HCT116 (cell line): ENCODE data around the gene SORBS1. TPM values are rescaled to one million over a fixed set of nuclear protein-coding genes. Genes with fewer than 3 reads are reported as not detected.

ENCODE experiments used
- ATAC-seq: fragments of 200-7000 bp; cut with Tn5 transposase; 2 replicates; pipeline ENCODE4 v1.9.1; 2020; ENCODE audit warnings: mild to moderate bottlenecking, moderate library complexity
- BruUV-seq: library from RNA; stranded (reverse); fragments of 400-500 nt; replicated peaks from 2 replicates; lab custom pipeline; 2021; lab: Mats Ljungman, UMichigan
- CTCF ChIA-PET: fragments of 300-600 bp; sonication (Branson Sonifier 250); formaldehyde crosslinking; loops from one replicate; lab custom pipeline; 2021; ENCODE audit warnings: antibody characterized with exemption; lab: Charles Lee
- POLR2A ChIA-PET: fragments of 300-600, 350-600 bp; sonication (Branson Sonifier 250); formaldehyde crosslinking; loops from one replicate; lab custom pipeline; 2021; ENCODE audit warnings: antibody characterized with exemption; lab: Charles Lee
- RAD21 ChIA-PET, 2 experiments: fragments of 300-600 bp; sonication (Branson Sonifier 250); formaldehyde crosslinking; loops; one replicate each; lab custom pipeline; 2023; ENCODE audit warnings: low total read pairs in 2 of 2; ENCODE audit not compliant: uncharacterized antibody in 2 of 2, unreplicated experiment in 2 of 2, low non-redundant PET in 1 of 2; lab: Charles Lee
- DNase-seq: peaks from one replicate; pipeline ENCODE4 v3.0.0-alpha.2; 2010; ENCODE audit warnings: low read depth, low spot score
- H2AFZ ChIP-seq: fragments of 200-600 bp; shearing (Covaris generic), sonication (generic); 2 replicates; pipeline ENCODE4 v1.6.1; 2017; ENCODE audit warnings: low read depth, mixed run types, mixed read lengths, antibody characterized with exemption, low read length; ENCODE audit not compliant: poor library complexity, severe bottlenecking
- H3K27ac ChIP-seq: 2 replicates; pipeline ENCODE4 v1.5.1; 2012; ENCODE audit warnings: low read depth, low read length
- H3K27me3 ChIP-seq: fragments of 200-600 bp; sonication (generic); 2 replicates; pipeline ENCODE4 v1.6.1; 2016; ENCODE audit warnings: mixed run types, low read length, mixed read lengths; ENCODE audit not compliant: insufficient read depth
- H3K36me3 ChIP-seq, 2 experiments: fragments of 200-500 bp in 1 of 2; fragments of 200-600 bp in 1 of 2; sonication (Bioruptor generic) in 1 of 2; sonication (generic) in 1 of 2; 2 replicates each; pipeline versions ENCODE4 v1.5.1 to v1.6.1; 2014 to 2016; ENCODE audit warnings: low read length in 2 of 2, inconsistent platforms in 1 of 2, mixed read lengths in 1 of 2, mixed run types in 1 of 2; ENCODE audit not compliant: insufficient read depth in 2 of 2, control insufficient read depth in 1 of 2
- H3K4me1 ChIP-seq, 2 experiments: fragments of 200-600 bp in 1 of 2; sonication (generic) in 1 of 2; 2 replicates each; pipeline versions ENCODE4 v1.5.1 to v1.6.1; 2012 to 2017; ENCODE audit warnings: low read length in 2 of 2, inconsistent platforms in 1 of 2, mild to moderate bottlenecking in 1 of 2, mixed read lengths in 1 of 2, mixed run types in 1 of 2, moderate library complexity in 1 of 2; ENCODE audit not compliant: insufficient read depth in 2 of 2, control insufficient read depth in 1 of 2
- H3K4me2 ChIP-seq: fragments of 200-600 bp; sonication (generic); 2 replicates; pipeline ENCODE4 v1.6.1; 2017; ENCODE audit warnings: mixed run types, low read length, mixed read lengths
- H3K4me3 ChIP-seq, 2 experiments: fragments of 200-600 bp in 1 of 2; sonication (generic) in 1 of 2; replicated peaks in 1 of 2; 2 replicates each; pipeline ENCODE4 v1.5.1; 2011 to 2016; ENCODE audit warnings: low read length in 2 of 2, control low read depth in 1 of 2, low read depth in 1 of 2, mild to moderate bottlenecking in 1 of 2, mixed read lengths in 1 of 2, mixed run types in 1 of 2
- H3K79me2 ChIP-seq: fragments of 200-600 bp; sonication (generic); 2 replicates; pipeline ENCODE4 v1.6.1; 2017; ENCODE audit warnings: mild to moderate bottlenecking, mixed run types, low read length, moderate library complexity, mixed read lengths; ENCODE audit not compliant: insufficient read depth
- H3K9ac ChIP-seq: fragments of 200-600 bp; sonication (generic); 2 replicates; pipeline ENCODE4 v1.6.1; 2016; ENCODE audit warnings: low read length, mixed read lengths
- H3K9me2 ChIP-seq: fragments of 200-600 bp; sonication (generic), shearing (Covaris generic); 2 replicates; pipeline ENCODE4 v1.6.1; 2017; ENCODE audit warnings: mixed run types, mild to moderate bottlenecking, moderate library complexity; ENCODE audit not compliant: insufficient read depth
- H3K9me3 ChIP-seq, 2 experiments: fragments of 200-500 bp in 1 of 2; fragments of 200-600 bp in 1 of 2; sonication (Bioruptor generic) in 1 of 2; sonication (generic) in 1 of 2; 2 replicates each; pipeline ENCODE4 v1.6.1; 2014 to 2017; ENCODE audit warnings: low read length in 2 of 2, mixed read lengths in 2 of 2, inconsistent platforms in 1 of 2, low read depth in 1 of 2, mild to moderate bottlenecking in 1 of 2, mixed run types in 1 of 2, moderate library complexity in 1 of 2; ENCODE audit not compliant: control insufficient read depth in 1 of 2, insufficient read depth in 1 of 2
- H4K20me1 ChIP-seq: fragments of 200-600 bp; sonication (generic), shearing (Covaris generic); 2 replicates; pipeline ENCODE4 v1.6.1; 2017; ENCODE audit warnings: mixed run types, mild to moderate bottlenecking, moderate library complexity; ENCODE audit not compliant: insufficient read depth
- ATF3 ChIP-seq: IDR thresholded peaks from 2 replicates; pipeline ENCODE4 v1.6.1; 2012
- CBX3 ChIP-seq: IDR thresholded peaks from 2 replicates; pipeline ENCODE4 v1.6.1; 2012; ENCODE audit warnings: low read depth
- CEBPB ChIP-seq: IDR thresholded peaks from 2 replicates; pipeline ENCODE4 v1.6.1; 2012; ENCODE audit warnings: low read depth
- EGR1 ChIP-seq: IDR thresholded peaks from 2 replicates; pipeline ENCODE4 v1.6.1; 2012; ENCODE audit warnings: low read depth
- ELF1 ChIP-seq: IDR thresholded peaks from 2 replicates; pipeline ENCODE4 v1.6.1; 2012; ENCODE audit warnings: low read depth, borderline replicate concordance
- EZH2phosphoT487 ChIP-seq: fragments of 200-600 bp; IDR thresholded peaks from 2 replicates; pipeline ENCODE4 v1.6.1; 2018; ENCODE audit warnings: antibody characterized with exemption, borderline replicate concordance
- FOSL1 ChIP-seq: IDR thresholded peaks from 2 replicates; pipeline ENCODE4 v1.6.1; 2012; ENCODE audit warnings: low read depth
- POLR2A ChIP-seq: IDR thresholded peaks from 2 replicates; pipeline ENCODE4 v1.7.0; 2011; ENCODE audit warnings: borderline replicate concordance; ENCODE audit not compliant: insufficient read depth, insufficient read length; ENCODE audit errors: extremely low read depth
- POLR2AphosphoS5 ChIP-seq: IDR thresholded peaks from 2 replicates; pipeline ENCODE4 v1.6.1; 2011; ENCODE audit warnings: mild to moderate bottlenecking, low read depth, low read length, moderate library complexity
- RAD21 ChIP-seq: IDR thresholded peaks from 2 replicates; pipeline ENCODE4 v1.6.1; 2012; ENCODE audit warnings: low read depth, mild to moderate bottlenecking
- REST ChIP-seq: IDR thresholded peaks from 2 replicates; pipeline ENCODE4 v1.6.1; 2012; ENCODE audit warnings: low read depth
- SIN3A ChIP-seq: IDR thresholded peaks from 2 replicates; pipeline ENCODE4 v1.6.1; 2012; ENCODE audit warnings: low read depth
- SP1 ChIP-seq: IDR thresholded peaks from 2 replicates; pipeline ENCODE4 v1.6.1; 2012; ENCODE audit warnings: low read depth
- TCF7L2 ChIP-seq: IDR thresholded peaks from 2 replicates; pipeline ENCODE4 v1.7.0; 2011; ENCODE audit warnings: borderline replicate concordance, inconsistent platforms; ENCODE audit not compliant: insufficient read depth, insufficient read length; ENCODE audit errors: extremely low read depth
- YY1 ChIP-seq: IDR thresholded peaks from 2 replicates; pipeline ENCODE4 v1.6.1; 2011; ENCODE audit warnings: low read length, low read depth, moderate library complexity, mild to moderate bottlenecking; ENCODE audit not compliant: insufficient replicate concordance; ENCODE audit errors: extremely low read depth
- ZBTB33 ChIP-seq: IDR thresholded peaks from 2 replicates; pipeline ENCODE4 v1.6.1; 2011; ENCODE audit warnings: mild to moderate bottlenecking, low read length, moderate library complexity; ENCODE audit not compliant: insufficient replicate concordance; ENCODE audit errors: extremely low read depth
- ZNF274 ChIP-seq: fragments of 200-500 bp; sonication (Bioruptor generic); IDR thresholded peaks from 2 replicates; pipeline ENCODE4 v1.6.1; 2014; ENCODE audit warnings: mild to moderate bottlenecking, low read depth, low read length, inconsistent platforms
- intact Hi-C: fragments of 100-400 bp; cut with micrococcal nuclease; formaldehyde crosslinking; loops from 2 replicates; pipeline ENCODE4 v1.10.0; 2022
- total RNA-seq: library from RNA; stranded (reverse); gene quantifications from one replicate; pipeline ENCODE4 v1.2.1, GENCODE V29; 2021; ENCODE audit not compliant: unreplicated experiment
- TF ChIP-seq, protein P1 (sequence below): IDR thresholded peaks from 2 replicates; pipeline ENCODE4 v1.6.1; 2012
- TF ChIP-seq, protein P2 (sequence below), 3 experiments: fragments of 200-600 bp in 1 of 3; sonication (generic) in 1 of 3; IDR thresholded peaks in 2 of 3; conservative IDR thresholded peaks in 1 of 3; 2 replicates each; pipeline ENCODE4 v1.5.1; 2012 to 2017; ENCODE audit warnings: low read depth in 2 of 3, low read length in 2 of 3, antibody characterized with exemption in 1 of 3, borderline replicate concordance in 1 of 3, control low read depth in 1 of 3, mild to moderate bottlenecking in 1 of 3, mixed read lengths in 1 of 3, mixed run types in 1 of 3, moderate library complexity in 1 of 3; ENCODE audit not compliant: insufficient read depth in 1 of 3

The SORBS1 gene
- total RNA-seq, 1 experiment from 2014 or later, result 3.4 TPM

GRCh38 chr10:95392681-95393164 lies 168.4 kb downstream of the SORBS1 start:
- CTCF ChIA-PET, result no interaction called here
- RAD21 ChIA-PET, result no interaction called here
- H3K27ac ChIP-seq, result no peak overlapping the region
- H3K9me2 ChIP-seq, result no peaks in the 10 kb centered on the region
- H3K9ac ChIP-seq, result no peak overlapping the region
- H2AFZ ChIP-seq, result no peak overlapping the region
- no peaks in the 10 kb centered on the region for H3K79me2 ChIP-seq
- DNase-seq, result no peak
- no peaks in the 10 kb centered on the region for H3K27me3 ChIP-seq
- H3K4me2 ChIP-seq, result no peak overlapping the region
- POLR2A ChIA-PET, result no interaction called here
- no peak for ATAC-seq
- no peak overlapping the region for H3K4me3 ChIP-seq
- H3K9me3 ChIP-seq, result no peaks in the 10 kb centered on the region
- intact Hi-C loops, result no loop called here
- no peaks in the 10 kb centered on the region for H4K20me1 ChIP-seq
- H3K36me3 ChIP-seq, result no peaks in the 10 kb centered on the region
- peaks cover 4 to 18% of the 10 kb centered on the region in 2 experiments; a peak in 2 of 4 replicates for H3K4me1 ChIP-seq
- no peak for TF ChIP-seq ELF1
- TF ChIP-seq POLR2AphosphoS5, result no peak
- TF ChIP-seq YY1, result no peak
- TF ChIP-seq ZBTB33, result no peak
- no peak for TF ChIP-seq CBX3
- TF ChIP-seq EZH2phosphoT487, result no peak
- no peak for TF ChIP-seq FOSL1
- TF ChIP-seq REST, result no peak
- TF ChIP-seq ZNF274, result no peak
- no peak for TF ChIP-seq SP1
- TF ChIP-seq CEBPB, result no peak
- TF ChIP-seq TCF7L2, result no peak
- no peak for TF ChIP-seq RAD21
- no peak for TF ChIP-seq EGR1
- TF ChIP-seq, protein P1, sequence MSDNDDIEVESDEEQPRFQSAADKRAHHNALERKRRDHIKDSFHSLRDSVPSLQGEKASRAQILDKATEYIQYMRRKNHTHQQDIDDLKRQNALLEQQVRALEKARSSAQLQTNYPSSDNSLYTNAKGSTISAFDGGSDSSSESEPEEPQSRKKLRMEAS, result no peak
- no peak for TF ChIP-seq POLR2A
- no peak for TF ChIP-seq ATF3
- no peak for TF ChIP-seq SIN3A
- TF ChIP-seq, protein P2, sequence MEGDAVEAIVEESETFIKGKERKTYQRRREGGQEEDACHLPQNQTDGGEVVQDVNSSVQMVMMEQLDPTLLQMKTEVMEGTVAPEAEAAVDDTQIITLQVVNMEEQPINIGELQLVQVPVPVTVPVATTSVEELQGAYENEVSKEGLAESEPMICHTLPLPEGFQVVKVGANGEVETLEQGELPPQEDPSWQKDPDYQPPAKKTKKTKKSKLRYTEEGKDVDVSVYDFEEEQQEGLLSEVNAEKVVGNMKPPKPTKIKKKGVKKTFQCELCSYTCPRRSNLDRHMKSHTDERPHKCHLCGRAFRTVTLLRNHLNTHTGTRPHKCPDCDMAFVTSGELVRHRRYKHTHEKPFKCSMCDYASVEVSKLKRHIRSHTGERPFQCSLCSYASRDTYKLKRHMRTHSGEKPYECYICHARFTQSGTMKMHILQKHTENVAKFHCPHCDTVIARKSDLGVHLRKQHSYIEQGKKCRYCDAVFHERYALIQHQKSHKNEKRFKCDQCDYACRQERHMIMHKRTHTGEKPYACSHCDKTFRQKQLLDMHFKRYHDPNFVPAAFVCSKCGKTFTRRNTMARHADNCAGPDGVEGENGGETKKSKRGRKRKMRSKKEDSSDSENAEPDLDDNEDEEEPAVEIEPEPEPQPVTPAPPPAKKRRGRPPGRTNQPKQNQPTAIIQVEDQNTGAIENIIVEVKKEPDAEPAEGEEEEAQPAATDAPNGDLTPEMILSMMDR (IDR thresholded peaks at IDR 0.05 in 2 of 3, conservative IDR thresholded peaks at IDR 0.05 in 1 of 3; ENCODE audit: borderline replicate concordance in 1 of 3, insufficient read depth in 1 of 3, low read depth in 2 of 3, low read length in 2 of 3), result no peak
- no TSS peak for BruUV-seq
